Right lobe of liver (tissue), 6 donors: ENCODE results near the gene WNK2. TPM values are rescaled to one million over a fixed set of nuclear protein-coding genes. Genes with fewer than 3 reads are reported as not detected.
"Not testable (repeated sequence)": the region's sequence is repeated elsewhere in the genome, so short reads cannot be mapped to it uniquely, and the experiment has no call there.

Source experiments
- ATAC-seq, 4 donors: fragments of 200-7000 bp; cut with Tn5 transposase; one replicate each; pipeline ENCODE4 v1.9.1; 2020; ENCODE audit warnings: mild to moderate bottlenecking in 4 of 4, moderate library complexity in 4 of 4
- DNase-seq, 3 donors: peaks; one replicate each; pipeline ENCODE4 v3.0.0-alpha.2; 2020
- H3K27ac ChIP-seq, 3 donors: fragments of 200-600 bp; one replicate each; pipeline ENCODE4 v1.8.0; 2022
- H3K27me3 ChIP-seq, 2 donors: fragments of 200-600 bp; one replicate each; pipeline ENCODE4 v1.8.0; 2022
- H3K36me3 ChIP-seq, 4 donors: fragments of 200-600 bp; sonication (generic) in 1 of 4; one replicate each; pipeline versions ENCODE4 v1.5.1 to v1.8.0; 2017 to 2022; ENCODE audit warnings: control low read depth in 1 of 4
- H3K4me1 ChIP-seq, 4 donors: fragments of 200-600 bp; sonication (generic) in 1 of 4; one replicate each; pipeline versions ENCODE4 v1.5.1 to v1.8.0; 2017 to 2022; ENCODE audit warnings: control low read depth in 1 of 4
- H3K4me3 ChIP-seq, 3 donors: fragments of 200-600 bp; one replicate each; pipeline ENCODE4 v1.8.0; 2022
- H3K9me3 ChIP-seq, 4 donors: fragments of 200-600 bp; sonication (generic) in 1 of 4; one replicate each; pipeline versions ENCODE4 v1.5.1 to v1.8.0; 2017 to 2022; ENCODE audit warnings: control low read depth in 1 of 4
- POLR2A ChIP-seq: fragments of 450-650 bp; IDR thresholded peaks from one replicate; pipeline ENCODE4 v1.6.1; 2017; ENCODE audit warnings: antibody characterized with exemption, mild to moderate bottlenecking
- WGBS: methylation state at CpG from one replicate; pipeline ENCODE4 v1.1.6; 2018; ENCODE audit warnings: low coverage, low lambda C conversion rate; ENCODE audit not compliant: insufficient coverage; ENCODE audit errors: missing lambda C conversion rate; 5-methylcytosine and 5-hydroxymethylcytosine counted together
- intact Hi-C, 2 donors: fragments of 100-400 bp; cut with DNase I; formaldehyde crosslinking; loops; one replicate each; pipeline versions ENCODE4 v1.11.2 to v1.14.1; 2022
- total RNA-seq, 6 experiments: library from RNA; depleted of rRNA in 2 of 6; stranded (reverse); fragments of >200 nt in 2 of 6; fragmentation: NEBNext Ultra II Directional in 3 of 6; extraction: Animal tissue kit (Norgen Biotek cat#: 25700) in 3 of 6; gene quantifications; one replicate each; pipeline versions ENCODE4 v1.1.0 to v1.2.4, GENCODE V29; 2016 to 2023
- TF ChIP-seq, protein P1 (sequence below), 4 donors: fragments of 200-600 bp in 3 of 4; fragments of 450-650 bp in 1 of 4; IDR thresholded peaks; one replicate each; pipeline versions ENCODE4 v1.5.1 to v1.8.0; 2016 to 2022; ENCODE audit warnings: antibody characterized with exemption in 4 of 4, mild to moderate bottlenecking in 2 of 4
- donor health status: DM: no; HTN: yes; CAD: no.
- donor health status: DM: no; HTN: no; CAD: no.
- donor health status: DM: no; HTN: no; CAD: no.
- donor health status: DM: no; HTN: yes; CAD: no.
- donor health status: DM: no; HTN: yes; CAD: no.

WNK2 gene
- total RNA-seq, 6 experiments from 2014 or later = 0.43 to 3.6 (median 1.3) TPM

DNA sequence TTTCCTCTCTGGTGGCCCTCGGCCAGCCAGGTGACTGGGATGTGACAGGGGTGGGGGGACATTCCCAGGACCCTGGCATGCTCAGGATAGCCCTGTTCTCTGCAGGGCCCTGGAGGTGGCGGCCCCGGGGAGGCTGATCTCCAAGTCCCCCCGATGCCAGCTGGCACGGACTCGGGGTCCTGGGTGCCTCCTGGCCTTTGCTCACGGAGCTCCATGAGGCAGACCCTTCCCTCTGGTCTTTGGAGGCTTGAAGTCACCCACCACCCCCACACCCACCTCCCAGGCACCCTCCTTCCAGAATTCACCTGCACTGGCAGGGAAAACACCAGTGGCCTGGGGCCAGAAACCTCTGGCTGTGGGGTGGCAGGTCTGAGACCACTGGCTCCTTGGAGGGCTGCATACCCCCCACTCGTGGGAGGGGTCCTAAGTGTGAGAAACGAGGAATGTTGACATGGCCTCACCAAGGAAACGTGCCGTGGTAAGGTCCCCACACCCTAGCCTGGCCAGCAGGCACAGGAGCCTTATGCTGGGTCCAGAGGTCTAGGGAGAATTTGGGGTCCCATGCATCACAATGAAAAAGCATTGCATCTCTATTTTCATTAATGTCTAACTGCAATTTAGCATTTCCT, 136.8 kb downstream of the WNK2 start:
- DNase-seq (no peak), ATAC-seq (no peak)
- H3K4me1 ChIP-seq = no peaks in the 10 kb centered on the region
- H3K27ac ChIP-seq = no peak overlapping the region
- no peak overlapping the region for H3K4me3 ChIP-seq
- intact Hi-C loops = no loop called here
- no peaks in the 10 kb centered on the region for H3K36me3 ChIP-seq
- no peak for TF ChIP-seq POLR2A
- TF ChIP-seq, protein P1, sequence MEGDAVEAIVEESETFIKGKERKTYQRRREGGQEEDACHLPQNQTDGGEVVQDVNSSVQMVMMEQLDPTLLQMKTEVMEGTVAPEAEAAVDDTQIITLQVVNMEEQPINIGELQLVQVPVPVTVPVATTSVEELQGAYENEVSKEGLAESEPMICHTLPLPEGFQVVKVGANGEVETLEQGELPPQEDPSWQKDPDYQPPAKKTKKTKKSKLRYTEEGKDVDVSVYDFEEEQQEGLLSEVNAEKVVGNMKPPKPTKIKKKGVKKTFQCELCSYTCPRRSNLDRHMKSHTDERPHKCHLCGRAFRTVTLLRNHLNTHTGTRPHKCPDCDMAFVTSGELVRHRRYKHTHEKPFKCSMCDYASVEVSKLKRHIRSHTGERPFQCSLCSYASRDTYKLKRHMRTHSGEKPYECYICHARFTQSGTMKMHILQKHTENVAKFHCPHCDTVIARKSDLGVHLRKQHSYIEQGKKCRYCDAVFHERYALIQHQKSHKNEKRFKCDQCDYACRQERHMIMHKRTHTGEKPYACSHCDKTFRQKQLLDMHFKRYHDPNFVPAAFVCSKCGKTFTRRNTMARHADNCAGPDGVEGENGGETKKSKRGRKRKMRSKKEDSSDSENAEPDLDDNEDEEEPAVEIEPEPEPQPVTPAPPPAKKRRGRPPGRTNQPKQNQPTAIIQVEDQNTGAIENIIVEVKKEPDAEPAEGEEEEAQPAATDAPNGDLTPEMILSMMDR (IDR thresholded peaks at IDR 0.05) = no peak
- WGBS = 31% methylated on average over 2 of the region's 11 CpGs
- H3K9me3 ChIP-seq = no peaks in the 10 kb centered on the region
- H3K27me3 ChIP-seq = no peaks in the 10 kb centered on the region

DNA sequence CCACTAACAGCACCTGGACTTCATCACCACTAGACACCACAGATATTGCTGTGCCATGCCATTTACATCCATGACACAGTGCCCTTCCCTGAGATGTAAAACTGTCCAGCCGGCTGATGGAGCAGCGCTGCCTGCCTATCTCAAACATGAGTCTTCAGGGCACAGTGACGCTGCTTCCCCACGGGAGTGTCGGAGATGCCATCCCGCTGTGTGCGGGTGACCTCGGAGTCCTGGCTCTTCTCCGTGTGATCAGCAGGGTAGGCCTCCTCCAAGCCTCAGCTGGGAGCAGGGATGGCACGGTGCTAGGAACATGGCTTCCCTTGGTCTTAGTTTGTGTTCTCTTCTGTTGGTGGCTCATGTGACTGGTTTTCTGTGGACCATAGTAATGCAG, 137.3 kb downstream of the WNK2 start:
- TF ChIP-seq POLR2A = no peak
- TF ChIP-seq, protein P1 (IDR thresholded peaks at IDR 0.05) = no peak
- ATAC-seq (no peak), DNase-seq (no peak)
- Histone ChIP-seq H3K27me3 (no peaks in the 10 kb centered on the region), H3K27ac (no peak overlapping the region), H3K9me3 (no peaks in the 10 kb centered on the region), H3K4me3 (no peak overlapping the region), H3K36me3 (no peaks in the 10 kb centered on the region), H3K4me1 (no peaks in the 10 kb centered on the region)
- 100% methylated on average over 3 of the region's 10 CpGs for WGBS
- intact Hi-C loops = no loop called here

DNA sequence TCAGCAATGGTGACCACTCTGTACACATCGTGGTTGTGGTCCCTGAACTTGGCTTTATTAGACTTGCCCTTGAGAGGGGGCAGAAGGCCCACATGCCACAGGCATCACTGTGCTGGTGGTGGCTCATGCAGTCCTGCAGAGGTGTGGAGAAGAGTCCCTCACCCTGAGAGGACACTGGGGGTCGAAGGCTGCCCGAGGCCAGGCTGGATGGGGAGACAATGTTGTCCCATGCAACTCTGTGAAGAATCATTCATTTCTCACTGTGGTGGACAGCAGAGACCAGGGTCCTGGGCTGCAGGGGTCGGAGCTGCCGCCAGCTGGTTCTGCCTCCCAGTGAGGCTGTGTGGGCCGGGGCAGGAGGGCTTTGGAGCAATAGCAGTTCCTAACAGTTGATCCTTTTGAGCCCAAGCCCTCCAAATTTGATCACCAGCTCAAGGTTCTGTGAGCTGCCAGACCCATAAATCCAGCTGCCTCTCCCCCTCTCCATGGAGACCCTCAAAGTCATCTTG, 139.6 kb downstream of the WNK2 start:
- WGBS = 80% methylated on average over 1 of the region's 6 CpGs
- ATAC-seq, H3K27me3 ChIP-seq: not testable (repeated sequence)

DNA sequence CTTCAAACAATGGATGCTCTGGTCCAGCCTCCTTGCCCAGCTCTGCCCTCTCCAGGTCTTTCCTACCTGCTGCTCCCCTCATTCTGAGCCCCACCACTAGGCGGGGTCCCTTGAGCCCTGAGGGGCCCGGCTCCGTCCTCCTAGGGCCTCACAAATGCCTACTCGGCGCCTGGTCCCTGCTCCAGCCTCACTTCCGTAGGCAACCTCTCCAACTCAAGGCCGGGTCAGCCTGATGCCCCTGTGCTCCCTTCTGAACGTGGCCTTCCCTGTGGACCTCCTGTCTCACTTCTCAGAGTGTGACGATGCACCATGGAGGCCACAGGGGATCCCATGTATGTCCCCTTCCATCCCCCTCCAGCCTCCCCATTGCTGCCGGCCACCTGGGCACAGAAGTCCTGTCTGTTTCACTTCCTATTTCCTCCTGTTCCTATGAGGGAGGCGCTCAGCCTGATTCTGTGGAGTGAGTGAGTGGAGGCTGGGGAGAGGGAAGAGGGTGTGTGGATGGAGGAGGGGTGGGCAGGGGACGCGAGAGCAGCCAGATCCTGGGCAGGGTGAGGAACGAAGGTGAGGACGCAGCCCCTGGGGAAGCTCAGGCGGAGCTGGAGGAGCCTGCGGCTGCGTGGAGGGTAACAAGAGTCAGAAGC, 140.4 kb downstream of the WNK2 start:
- Histone ChIP-seq H3K27me3 (no peaks in the 10 kb centered on the region), H3K4me3 (no peak overlapping the region), H3K27ac (no peak overlapping the region), H3K36me3 (no peaks in the 10 kb centered on the region), H3K9me3 (no peaks in the 10 kb centered on the region), H3K4me1 (no peaks in the 10 kb centered on the region)
- TF ChIP-seq, protein P1 (IDR thresholded peaks at IDR 0.05) = no peak
- TF ChIP-seq POLR2A = no peak
- intact Hi-C loops = no loop called here
- no peak for ATAC-seq
- DNase-seq = no peak
- whole genome bisulfite sequencing = 67% methylated on average over 17 of the region's 18 CpGs

More for the DNA sequence above, 139.6 kb downstream of the WNK2 start:
- DNase-seq, H3K36me3 ChIP-seq, H3K4me3 ChIP-seq, intact Hi-C loops, H3K4me1 ChIP-seq, H3K27ac ChIP-seq, H3K9me3 ChIP-seq: not testable (repeated sequence)

DNA sequence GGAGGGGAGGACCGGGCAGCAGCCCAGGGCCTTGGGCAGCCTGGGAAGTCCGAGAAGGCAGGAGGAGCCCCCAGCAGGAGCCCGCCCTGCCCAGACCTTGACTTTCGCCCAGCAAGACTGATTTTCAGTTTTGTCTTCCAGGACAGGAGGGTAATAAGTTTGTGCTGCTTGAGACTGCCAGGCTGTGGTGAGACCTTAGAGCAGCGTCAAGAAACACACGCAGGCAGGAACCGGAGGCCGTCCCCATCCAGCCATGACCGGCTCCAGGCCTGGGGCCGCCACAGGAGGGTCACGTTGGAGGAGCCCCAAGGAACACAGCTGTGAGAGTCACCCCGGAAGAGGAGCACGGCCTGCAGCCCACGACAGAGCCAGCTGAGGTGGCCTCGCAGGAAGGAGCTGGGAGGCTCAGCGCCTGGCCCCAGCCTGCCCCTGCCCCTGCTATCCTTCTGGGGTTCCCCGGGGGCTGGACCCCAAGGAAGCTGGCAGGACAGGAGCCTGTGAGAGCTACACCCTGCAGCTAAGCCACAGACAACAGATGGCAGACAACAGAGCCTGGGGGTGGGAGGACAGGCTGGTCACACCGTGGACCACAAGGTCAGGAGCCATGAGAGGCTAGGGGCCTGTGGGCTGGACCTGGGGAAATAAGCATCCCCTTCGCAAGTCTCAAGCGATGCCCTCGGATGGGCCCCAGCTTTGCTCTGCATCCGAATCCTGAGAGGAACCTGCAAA, 141.5 kb downstream of the WNK2 start:
- H3K9me3 ChIP-seq = no peaks in the 10 kb centered on the region
- TF ChIP-seq POLR2A = no peak
- TF ChIP-seq, protein P1 (IDR thresholded peaks at IDR 0.05) = no peak
- H3K36me3 ChIP-seq = no peaks in the 10 kb centered on the region
- no peak overlapping the region for H3K4me3 ChIP-seq
- no peaks in the 10 kb centered on the region for H3K27me3 ChIP-seq
- DNase-seq = no peak
- 80% methylated on average over 1 of the region's 22 CpGs for WGBS
- intact Hi-C loops = no loop called here
- H3K27ac ChIP-seq = no peak overlapping the region
- H3K4me1 ChIP-seq = no peaks in the 10 kb centered on the region
- no peak for ATAC-seq
